Body of pancreas (tissue), 4 donors: ENCODE results near the gene TSFM. TPM values are rescaled to one million over a fixed set of nuclear protein-coding genes. Genes with fewer than 3 reads are reported as not detected.

Experiments
- ATAC-seq: fragments of 150-250 bp; one replicate; pipeline ENCODE4 v1.9.1; 2016
- DNase-seq, 4 donors: peaks; one replicate each; pipeline ENCODE4 v3.0.0-alpha.2; 2019
- H3K27ac ChIP-seq, 4 donors: fragments of 200-600 bp; sonication (generic); 1 replicate in 3 of 4; 2 replicates in 1 of 4; pipeline versions ENCODE4 v1.5.1 to v1.6.1; 2016 to 2019; ENCODE audit warnings: mild to moderate bottlenecking in 1 of 4, mixed read lengths in 1 of 4, moderate library complexity in 1 of 4
- H3K27me3 ChIP-seq, 2 donors: fragments of 200-600 bp; sonication (generic); one replicate each; pipeline ENCODE4 v1.6.0; 2016; ENCODE audit warnings: mild to moderate bottlenecking in 1 of 2
- H3K36me3 ChIP-seq, 2 donors: fragments of 200-600 bp; sonication (generic); replicated peaks in 1 of 2; 2 replicates each; pipeline ENCODE4 v1.5.1; 2016; ENCODE audit warnings: low read depth in 2 of 2; ENCODE audit not compliant: insufficient read depth in 1 of 2
- H3K4me1 ChIP-seq: fragments of 200-600 bp; sonication (generic); one replicate; pipeline ENCODE4 v1.6.0; 2016
- H3K4me3 ChIP-seq, 2 donors: fragments of 200-600 bp; sonication (generic); 1 replicate in 1 of 2; 2 replicates in 1 of 2; pipeline ENCODE4 v1.5.1; 2016 to 2019
- H3K9me3 ChIP-seq, 3 donors: fragments of 200-600 bp; sonication (generic); 1 replicate in 2 of 3; 2 replicates in 1 of 3; pipeline ENCODE4 v1.5.1; 2016
- CTCF ChIP-seq, 7 experiments: fragments of 450-650 bp in 4 of 7; fragments of 200-600 bp in 3 of 7; sonication (generic) in 3 of 7; IDR thresholded peaks; one replicate each; pipeline ENCODE4 v1.5.1; 2016 to 2019; ENCODE audit warnings: antibody characterized with exemption in 7 of 7
- POLR2A ChIP-seq, 3 donors: fragments of 450-650 bp; IDR thresholded peaks; one replicate each; pipeline ENCODE4 v1.6.1; 2016; ENCODE audit warnings: antibody characterized with exemption in 3 of 3, mild to moderate bottlenecking in 2 of 3
- WGBS, 2 donors: methylation state at CpG; one replicate each; pipeline ENCODE4 v1.1.5; 2017; 5-methylcytosine and 5-hydroxymethylcytosine counted together
- intact Hi-C: fragments of 100-400 bp; cut with DNase I; formaldehyde crosslinking; loops from one replicate; pipeline ENCODE4 v1.15.1; 2023
- total RNA-seq, 2 donors: library from RNA; depleted of rRNA; stranded (reverse); fragments of >200 nt; gene quantifications; one replicate each; pipeline ENCODE4 v1.1.0, GENCODE V29; 2016

Gene TSFM
- total RNA-seq, 2 donors from 2014 or later = 9.2 to 18.4 TPM

- no peaks in the 10 kb centered on the region for H3K27me3 ChIP-seq
- no peak for ATAC-seq
- peaks cover 28% of the 10 kb centered on the region for H3K4me1 ChIP-seq
- intact Hi-C loops = no loop called here
- 53 to 63% methylated on average over 2 of the region's 2 CpGs for WGBS, 2 donors
- no peak overlapping the region for H3K4me3 ChIP-seq
- no peaks in the 10 kb centered on the region for H3K9me3 ChIP-seq
- peaks cover 0 to 10% of the 10 kb centered on the region in 2 donors for H3K36me3 ChIP-seq
- no peak for TF ChIP-seq POLR2A (IDR thresholded peaks at IDR 0.05)
- TF ChIP-seq CTCF (IDR thresholded peaks at IDR 0.05) = no peak
- no peak for DNase-seq
- H3K27ac ChIP-seq = peak overlapping the region in 2 of 4 donors; percentile 74 to 76
These were observed 786 bp upstream of the TSFM start for GRCh38 chr12:57781801-57782200.

GRCh38 chr12:57782243-57782607 lies 362 bp upstream of the TSFM start:
- no peak overlapping the region for H3K4me3 ChIP-seq
- H3K27ac ChIP-seq = peak overlapping the region in 3 of 4 donors; percentile 71 to 76 (median 74)
- H3K4me1 ChIP-seq = peaks cover 28% of the 10 kb centered on the region
- H3K9me3 ChIP-seq = no peaks in the 10 kb centered on the region
- TF ChIP-seq POLR2A (IDR thresholded peaks at IDR 0.05) = no peak
- no peak for TF ChIP-seq CTCF (IDR thresholded peaks at IDR 0.05)
- DNase-seq (no peak), ATAC-seq (peak; percentile 28)
- no peaks in the 10 kb centered on the region for H3K27me3 ChIP-seq
- intact Hi-C loops = no loop called here
- peaks cover 0 to 10% of the 10 kb centered on the region in 2 donors for H3K36me3 ChIP-seq
- WGBS, 2 donors = 3 to 6% methylated on average over 4 of the region's 4 CpGs

- TF ChIP-seq CTCF (IDR thresholded peaks at IDR 0.05) = no peak
- no peak for TF ChIP-seq POLR2A (IDR thresholded peaks at IDR 0.05)
- 71 to 83% methylated on average over 12 of the region's 12 CpGs for WGBS, 2 donors
- intact Hi-C loops = no loop called here
- ATAC-seq (no peak), DNase-seq (no peak)
- peak overlapping the region in 1 of 2 donors; percentile 98 for H3K4me3 ChIP-seq
- H3K4me1 ChIP-seq = peaks cover 28% of the 10 kb centered on the region
- no peaks in the 10 kb centered on the region for H3K9me3 ChIP-seq
- H3K36me3 ChIP-seq = peaks cover 0 to 14% of the 10 kb centered on the region in 2 donors
- no peak overlapping the region for H3K27ac ChIP-seq
- no peaks in the 10 kb centered on the region for H3K27me3 ChIP-seq
These were observed 847 bp downstream of the TSFM start for GRCh38 chr12:57783466-57783801.

GRCh38 chr12:57783861-57784260 lies 1.3 kb downstream of the TSFM start:
- WGBS, 2 donors = 87% methylated on average over 11 of the region's 11 CpGs
- intact Hi-C loops = no loop called here
- Histone ChIP-seq H3K36me3 (peaks cover 0 to 14% of the 10 kb centered on the region in 2 donors), H3K4me3 (no peak overlapping the region), H3K9me3 (no peaks in the 10 kb centered on the region), H3K27me3 (no peaks in the 10 kb centered on the region), H3K27ac (no peak overlapping the region), H3K4me1 (peaks cover 24% of the 10 kb centered on the region)
- ATAC-seq = no peak
- TF ChIP-seq CTCF (IDR thresholded peaks at IDR 0.05) = no peak
- DNase-seq = no peak

GRCh38 chr12:57793920-57794319 lies 11.3 kb downstream of the TSFM start:
- no peak overlapping the region for H3K4me3 ChIP-seq
- TF ChIP-seq POLR2A (IDR thresholded peaks at IDR 0.05) = no peak
- TF ChIP-seq CTCF (IDR thresholded peaks at IDR 0.05) = no peak
- DNase-seq (no peak), ATAC-seq (no peak)
- WGBS, 2 donors = 25 to 42% methylated on average over 1 of the region's 1 CpG
- H3K4me1 ChIP-seq = no peaks in the 10 kb centered on the region
- no peak overlapping the region for H3K27ac ChIP-seq
- H3K9me3 ChIP-seq = no peaks in the 10 kb centered on the region
- intact Hi-C loops = no loop called here
- H3K36me3 ChIP-seq = peaks cover 3 to 33% of the 10 kb centered on the region in 2 donors
- H3K27me3 ChIP-seq = no peaks in the 10 kb centered on the region
